B cell (primary cell): ENCODE measurements around the gene CCDC182. TPM values are rescaled to one million over a fixed set of nuclear protein-coding genes. Genes with fewer than 3 reads are reported as not detected.

Experiments used
- ATAC-seq: fragments of 200-7000 bp; cut with Tn5 transposase; one replicate; pipeline ENCODE4 v1.10.0; 2021; ENCODE audit warnings: low read depth, mild to moderate bottlenecking, moderate number of reproducible peaks, moderate library complexity
- CTCF ChIA-PET: fragments of 350-600 bp; sonication (Branson Sonifier 250); formaldehyde crosslinking; loops from one replicate; lab custom pipeline; 2021; ENCODE audit warnings: antibody characterized with exemption, inconsistent platforms; lab: Charles Lee
- POLR2A ChIA-PET: fragments of 350-600 bp; sonication (Branson Sonifier 250); formaldehyde crosslinking; loops from one replicate; lab custom pipeline; 2021; ENCODE audit warnings: antibody characterized with exemption; lab: Charles Lee
- DNase-seq: peaks from one replicate; pipeline ENCODE4 v3.0.0; 2013
- H2AFZ ChIP-seq: 2 replicates; pipeline ENCODE4 v1.6.1; 2012; ENCODE audit warnings: mild to moderate bottlenecking, low read depth, low read length; ENCODE audit not compliant: insufficient read depth, poor library complexity, severe bottlenecking
- H3K27ac ChIP-seq, 2 donors: 1 replicate in 1 of 2; 2 replicates in 1 of 2; pipeline ENCODE4 v1.5.1; 2012 to 2013; ENCODE audit warnings: low read length in 2 of 2, mild to moderate bottlenecking in 2 of 2, moderate library complexity in 1 of 2
- H3K27me3 ChIP-seq, 4 experiments: fragments of 200-600 bp in 1 of 4; sonication (generic) in 1 of 4; replicated peaks in 1 of 4; 1 replicate in 2 of 4; 2 replicates in 2 of 4; pipeline versions ENCODE4 v1.6.1 to v1.7.0; 2013 to 2016; ENCODE audit warnings: low read length in 3 of 4, mild to moderate bottlenecking in 2 of 4, mixed read lengths in 1 of 4, moderate library complexity in 1 of 4; ENCODE audit not compliant: insufficient read depth in 4 of 4, control insufficient read depth in 3 of 4; ENCODE audit errors: control extremely low read depth in 1 of 4
- H3K36me3 ChIP-seq, 2 experiments: replicated peaks in 1 of 2; 1 replicate in 1 of 2; 2 replicates in 1 of 2; pipeline versions ENCODE4 v1.6.1 to v1.7.1; 2013; ENCODE audit warnings: low read length in 1 of 2; ENCODE audit not compliant: insufficient read depth in 2 of 2, control insufficient read depth in 1 of 2; ENCODE audit errors: control extremely low read depth in 1 of 2, extremely low read depth in 1 of 2
- H3K4me1 ChIP-seq, 2 donors: fragments of 200-600 bp in 1 of 2; sonication (generic) in 1 of 2; 1 replicate in 1 of 2; 2 replicates in 1 of 2; pipeline versions ENCODE4 v1.5.1 to v1.6.1; 2013 to 2017; ENCODE audit warnings: low read length in 2 of 2; ENCODE audit not compliant: control insufficient read depth in 2 of 2, insufficient read depth in 2 of 2
- H3K4me2 ChIP-seq: replicated peaks from 2 replicates; pipeline ENCODE3; 2012; ENCODE audit warnings: mild to moderate bottlenecking, low read depth, low read length; ENCODE audit not compliant: poor library complexity, severe bottlenecking
- H3K4me3 ChIP-seq, 5 experiments: fragments of 200-600 bp in 1 of 5; sonication (generic) in 1 of 5; 1 replicate in 3 of 5; 2 replicates in 2 of 5; pipeline versions ENCODE4 v1.5.1 to v1.7.0; 2011 to 2016; ENCODE audit warnings: low read length in 4 of 5, mild to moderate bottlenecking in 4 of 5, low read depth in 2 of 5, control low read depth in 1 of 5, moderate library complexity in 1 of 5; ENCODE audit not compliant: insufficient read depth in 1 of 5; ENCODE audit errors: control extremely low read depth in 1 of 5, extremely low read depth in 1 of 5
- H3K79me2 ChIP-seq: fragments of 200-600 bp; sonication (generic); one replicate; pipeline ENCODE4 v1.6.0; 2016; ENCODE audit warnings: low read length; ENCODE audit not compliant: control insufficient read depth, insufficient read depth
- H3K9ac ChIP-seq: fragments of 200-600 bp; sonication (generic); 2 replicates; pipeline ENCODE4 v1.6.1; 2017; ENCODE audit warnings: mild to moderate bottlenecking, low read length, moderate library complexity
- H3K9me3 ChIP-seq, 3 donors: one replicate each; pipeline versions ENCODE4 v1.6.1 to v1.7.1; 2013; ENCODE audit warnings: low read length in 2 of 3; ENCODE audit not compliant: control insufficient read depth in 2 of 3, insufficient read depth in 1 of 3; ENCODE audit errors: control extremely low read depth in 1 of 3
- H4K20me1 ChIP-seq: 2 replicates; pipeline ENCODE4 v1.6.0; 2012; ENCODE audit warnings: mild to moderate bottlenecking, low read length; ENCODE audit not compliant: insufficient read depth, control insufficient read depth, poor library complexity, severe bottlenecking
- H3K27ac Mint-ChIP-seq: one replicate; pipeline ENCODE4 v1.8.0; 2021; ENCODE audit warnings: mixed read lengths
- H3K27me3 Mint-ChIP-seq: one replicate; pipeline ENCODE4 v1.8.0; 2021; ENCODE audit warnings: mixed read lengths
- H3K4me1 Mint-ChIP-seq: one replicate; pipeline ENCODE4 v1.8.0; 2021; ENCODE audit warnings: mixed read lengths
- H3K4me3 Mint-ChIP-seq: one replicate; pipeline ENCODE4 v1.8.0; 2021; ENCODE audit warnings: mixed read lengths
- H3K9me3 Mint-ChIP-seq: one replicate; pipeline ENCODE4 v1.8.0; 2022; ENCODE audit warnings: mixed read lengths; ENCODE audit not compliant: insufficient read depth
- EZH2 ChIP-seq: IDR thresholded peaks from 2 replicates; pipeline ENCODE4 v1.6.1; 2012; ENCODE audit warnings: borderline replicate concordance, low read depth, mild to moderate bottlenecking, moderate library complexity, low read length; ENCODE audit not compliant: insufficient read depth, poor library complexity, severe bottlenecking
- WGBS: methylation state at CpG from one replicate; pipeline ENCODE4 v1.1.5; 2013; ENCODE audit warnings: missing lambda C conversion rate; ENCODE audit not compliant: insufficient coverage; 5-methylcytosine and 5-hydroxymethylcytosine counted together
- intact Hi-C: fragments of 100-400 bp; cut with micrococcal nuclease; formaldehyde crosslinking; loops from one replicate; pipeline ENCODE4 v1.10.0; 2022
- polyA plus RNA-seq: library from polyadenylated mRNA; depleted of rRNA; stranded (reverse); fragments of >200 nt; gene quantifications from 2 replicates; pipeline ENCODE4 v1.2.3, GENCODE V29; 2012
- total RNA-seq, 2 donors: library from RNA; stranded (reverse); fragments of 120-200 nt in 1 of 2; gene quantifications; 1 replicate in 1 of 2; 2 replicates in 1 of 2; pipeline versions ENCODE4 v1.2.3 to v1.2.4, GENCODE V29; 2013 to 2022
- TF ChIP-seq, protein P1 (sequence below): fragments of 200-600 bp; IDR thresholded peaks from one replicate; pipeline ENCODE4 v1.8.0; 2022; ENCODE audit warnings: antibody characterized with exemption, mild to moderate bottlenecking

CCDC182 gene
- total and polyA plus RNA-seq, 2 donors (not counting 1 experiment from before 2014, with no cell fraction given), result not detected

DNA sequence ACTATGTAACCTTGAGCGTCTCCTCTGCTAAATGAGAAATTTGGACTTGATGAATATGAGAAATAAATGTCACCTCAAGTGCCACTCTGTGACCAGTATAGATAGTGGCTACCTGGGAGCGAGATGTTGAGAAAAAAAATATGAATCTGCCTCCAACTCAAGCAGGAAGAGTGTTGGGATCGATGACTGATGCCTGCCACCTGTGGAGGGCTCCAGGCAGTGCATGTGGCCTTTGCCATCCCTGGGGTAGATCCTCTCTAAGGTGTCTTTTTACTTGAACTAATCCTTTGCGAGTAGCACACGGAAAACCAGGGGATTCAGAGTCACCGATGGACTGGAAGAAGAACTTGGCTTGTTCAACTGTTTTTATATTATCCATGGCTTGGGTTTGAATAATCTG is 9.4 kb downstream of the CCDC182 start:
- Histone ChIP-seq H2AFZ (peak overlapping the region; percentile 27), H3K9ac (no peak overlapping the region), H3K9me3 (no peaks in the 10 kb centered on the region), H3K27me3 (no peaks in the 10 kb centered on the region), H3K79me2 (no peaks in the 10 kb centered on the region), H4K20me1 (no peaks in the 10 kb centered on the region), H3K4me1 (peaks cover 14 to 20% of the 10 kb centered on the region in 2 donors), H3K4me2 (no peak overlapping the region), H3K27ac (no peak overlapping the region), H3K36me3 (no peaks in the 10 kb centered on the region), H3K4me3 (no peak overlapping the region)
- no peak overlapping the region for H3K4me3 Mint-ChIP-seq
- H3K27ac Mint-ChIP-seq, result no peak overlapping the region
- H3K27me3 Mint-ChIP-seq, result peaks cover 3% of the 10 kb centered on the region
- intact Hi-C loops, result loop anchor here (10.0 kb wide), 1 partner anchor 401 kb away; no protein-coding TSS in a partner anchor
- ChIA-PET CTCF (interaction anchor here (1.1 kb wide), 1 partner anchor 12 kb away, joined by 4 read pairs; no protein-coding TSS in a partner anchor), POLR2A (no interaction called here)
- DNase-seq (no peak), ATAC-seq (no peak)
- TF ChIP-seq, protein P1, sequence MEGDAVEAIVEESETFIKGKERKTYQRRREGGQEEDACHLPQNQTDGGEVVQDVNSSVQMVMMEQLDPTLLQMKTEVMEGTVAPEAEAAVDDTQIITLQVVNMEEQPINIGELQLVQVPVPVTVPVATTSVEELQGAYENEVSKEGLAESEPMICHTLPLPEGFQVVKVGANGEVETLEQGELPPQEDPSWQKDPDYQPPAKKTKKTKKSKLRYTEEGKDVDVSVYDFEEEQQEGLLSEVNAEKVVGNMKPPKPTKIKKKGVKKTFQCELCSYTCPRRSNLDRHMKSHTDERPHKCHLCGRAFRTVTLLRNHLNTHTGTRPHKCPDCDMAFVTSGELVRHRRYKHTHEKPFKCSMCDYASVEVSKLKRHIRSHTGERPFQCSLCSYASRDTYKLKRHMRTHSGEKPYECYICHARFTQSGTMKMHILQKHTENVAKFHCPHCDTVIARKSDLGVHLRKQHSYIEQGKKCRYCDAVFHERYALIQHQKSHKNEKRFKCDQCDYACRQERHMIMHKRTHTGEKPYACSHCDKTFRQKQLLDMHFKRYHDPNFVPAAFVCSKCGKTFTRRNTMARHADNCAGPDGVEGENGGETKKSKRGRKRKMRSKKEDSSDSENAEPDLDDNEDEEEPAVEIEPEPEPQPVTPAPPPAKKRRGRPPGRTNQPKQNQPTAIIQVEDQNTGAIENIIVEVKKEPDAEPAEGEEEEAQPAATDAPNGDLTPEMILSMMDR, result no peak
- TF ChIP-seq EZH2, result no peak
- H3K4me1 Mint-ChIP-seq, result peaks cover 16% of the 10 kb centered on the region
- WGBS, result 88% methylated on average over 4 of the region's 6 CpGs
- H3K9me3 Mint-ChIP-seq, result no peaks in the 10 kb centered on the region

DNA sequence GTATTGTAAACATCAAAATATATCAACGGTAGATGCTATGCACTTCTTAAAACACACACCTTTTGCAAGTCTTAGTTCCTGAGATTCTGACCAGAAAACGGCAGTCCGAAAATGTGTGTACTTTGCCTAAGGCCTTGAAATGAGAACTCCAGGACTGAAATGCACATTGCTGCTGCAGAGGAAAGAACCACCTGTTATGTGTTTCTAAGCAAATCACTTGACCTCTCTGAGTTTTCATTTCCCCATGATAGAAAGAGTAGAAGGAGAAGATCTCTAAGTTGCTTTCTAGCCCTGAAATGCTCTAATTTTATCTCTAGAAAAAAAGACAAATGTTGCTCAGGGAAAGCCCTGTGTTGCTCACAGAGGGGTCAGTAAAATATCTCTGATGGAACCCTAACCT is 9.9 kb downstream of the CCDC182 start:
- Mint-ChIP-seq H3K4me1 (peaks cover 20% of the 10 kb centered on the region), H3K9me3 (no peaks in the 10 kb centered on the region), H3K27ac (no peak overlapping the region), H3K4me3 (no peak overlapping the region), H3K27me3 (peaks cover 3% of the 10 kb centered on the region)
- TF ChIP-seq, protein P1, result no peak
- TF ChIP-seq EZH2, result no peak
- 18% methylated on average over 2 of the region's 3 CpGs for WGBS
- no peak for ATAC-seq
- Histone ChIP-seq H3K4me1 (peaks cover 19 to 24% of the 10 kb centered on the region in 2 donors), H3K9ac (no peak overlapping the region), H3K79me2 (no peaks in the 10 kb centered on the region), H3K4me2 (no peak overlapping the region), H4K20me1 (no peaks in the 10 kb centered on the region), H3K27me3 (no peaks in the 10 kb centered on the region), H3K36me3 (no peaks in the 10 kb centered on the region), H3K4me3 (no peak overlapping the region), H2AFZ (peak overlapping the region; percentile 27), H3K27ac (no peak overlapping the region), H3K9me3 (no peaks in the 10 kb centered on the region)
- no peak for DNase-seq
- ChIA-PET POLR2A (no interaction called here), CTCF (no interaction called here)
- intact Hi-C loops, result loop anchor here (10.0 kb wide), 1 partner anchor 400 kb away; no protein-coding TSS in a partner anchor
